ENCODE measurements around the gene KRT86. TPM values are rescaled to one million over a fixed set of nuclear protein-coding genes. Genes with fewer than 3 reads are reported as not detected.
"Not testable (repeated sequence)": the region's sequence is repeated elsewhere in the genome, so short reads cannot be mapped to it uniquely, and the experiment has no call there.

The KRT86 gene
- polyA plus RNA-seq, 1 of the 3 experiments (the other 2 are of a cell fraction), result 0.56 TPM

GRCh38 chr12:52257074-52257551, 17.3 kb upstream of the KRT86 start:
- no peaks in the 10 kb centered on the region for H3K9me2 ChIP-seq
- no peak overlapping the region for H3K9ac ChIP-seq
- no peak overlapping the region for H2AFZ ChIP-seq (ENCODE audit: low read depth)
- H3K79me2 ChIP-seq (ENCODE audit: insufficient read depth), result no peaks in the 10 kb centered on the region
- no peak overlapping the region for H3K4me3 ChIP-seq (ENCODE audit: low read depth in 2 of 2, low read length in 1 of 2)
- H3K36me3 ChIP-seq (replicated peaks in 1 of 2; ENCODE audit: control insufficient read depth in 1 of 2, insufficient read depth in 2 of 2, low read length in 1 of 2), result no peaks in the 10 kb centered on the region
- no peak for DNase-seq
- CTCF ChIA-PET, result interaction anchor here (1.0 to 6.8 kb wide), 5 partner anchors 12 to 69 kb away, joined by 3 to 42 read pairs (median 5); no protein-coding TSS in a partner anchor
- no peak overlapping the region for H3K4me2 ChIP-seq
- H3K4me1 ChIP-seq (ENCODE audit: control insufficient read depth in 1 of 2, insufficient read depth in 2 of 2, low read depth in 1 of 2, low read length in 1 of 2), result peaks cover 3 to 16% of the 10 kb centered on the region in 2 experiments; a peak in 3 of 4 replicates
- H3K27ac ChIP-seq (ENCODE audit: low read depth in 2 of 2, low read length in 1 of 2), result no peak overlapping the region
- no peaks in the 10 kb centered on the region for H3K27me3 ChIP-seq (ENCODE audit: insufficient read depth)
- POLR2A ChIA-PET, result no interaction called here
- H3K9me3 ChIP-seq, result no peaks in the 10 kb centered on the region
- peaks cover 7% of the 10 kb centered on the region for H3F3A ChIP-seq (replicated peaks; ENCODE audit: insufficient read depth)
- TF ChIP-seq TEAD4 (IDR thresholded peaks at IDR 0.05; ENCODE audit: borderline replicate concordance, insufficient read depth), result no peak
- no peak for TF ChIP-seq REST (IDR thresholded peaks at IDR 0.05; ENCODE audit: low read depth, low read length)
- TF ChIP-seq MAX (IDR thresholded peaks at IDR 0.05; ENCODE audit: low read depth), result no peak
- TF ChIP-seq JUND (IDR thresholded peaks at IDR 0.05), result no peak
- TF ChIP-seq YY1 (IDR thresholded peaks at IDR 0.05; ENCODE audit: low read depth), result no peak
- no peak for TF ChIP-seq GATA2 (CRISPR knock-in tag; IDR thresholded peaks at IDR 0.05)
- no CpG with 5 or more reads among the region's 4 CpGs for WGBS (ENCODE audit: low lambda C conversion rate)
- H4K20me1 ChIP-seq (ENCODE audit: insufficient read depth), result no peaks in the 10 kb centered on the region

GRCh38 chr12:52257922-52258321, 16.5 kb upstream of the KRT86 start:
- H3K9me2 ChIP-seq; H3K36me3 ChIP-seq (replicated peaks in 1 of 2; ENCODE audit: control insufficient read depth in 1 of 2, insufficient read depth in 2 of 2, low read length in 1 of 2); H3K9me3 ChIP-seq; H2AFZ ChIP-seq (ENCODE audit: low read depth); POLR2A ChIA-PET; H3K27ac ChIP-seq (ENCODE audit: low read depth in 2 of 2, low read length in 1 of 2); H3K9ac ChIP-seq; H3K4me3 ChIP-seq (ENCODE audit: low read depth in 2 of 2, low read length in 1 of 2); H3K4me2 ChIP-seq; H3F3A ChIP-seq (replicated peaks; ENCODE audit: insufficient read depth); H3K79me2 ChIP-seq (ENCODE audit: insufficient read depth); DNase-seq; H4K20me1 ChIP-seq (ENCODE audit: insufficient read depth); H3K27me3 ChIP-seq (ENCODE audit: insufficient read depth): not testable (repeated sequence)
- WGBS (ENCODE audit: low lambda C conversion rate), result 84% methylated on average over 13 of the region's 13 CpGs
- CTCF ChIA-PET, result interaction anchor here (1.0 to 6.8 kb wide), 12 partner anchors 15 to 232 kb away, joined by 3 to 42 read pairs (median 4); no protein-coding TSS in a partner anchor
- H3K4me1 ChIP-seq (ENCODE audit: control insufficient read depth in 1 of 2, insufficient read depth in 2 of 2, low read depth in 1 of 2, low read length in 1 of 2), result peaks cover 3 to 16% of the 10 kb centered on the region in 2 experiments; a peak in 3 of 4 replicates
